Fibroblast of the aortic adventitia (primary cell): ENCODE data around the gene HOXA6. TPM values are rescaled to one million over a fixed set of nuclear protein-coding genes. Genes with fewer than 3 reads are reported as not detected.

Source experiments
- DNase-seq: peaks from one replicate; pipeline ENCODE4 v3.0.0-alpha.2; 2010; ENCODE audit warnings: low read depth
- H3K4me3 ChIP-seq: 2 replicates; pipeline ENCODE4 v1.5.1; 2011; ENCODE audit warnings: low read depth, mild to moderate bottlenecking, control low read depth, low read length, moderate library complexity
- CTCF ChIP-seq: IDR thresholded peaks from 2 replicates; pipeline ENCODE4 v1.5.1; 2011; ENCODE audit warnings: mild to moderate bottlenecking, low read length, control low read depth, inconsistent platforms; ENCODE audit not compliant: insufficient read depth
- total RNA-seq: library from RNA; depleted of rRNA; stranded (reverse); fragments of >200 nt; gene quantifications from 2 replicates; pipeline ENCODE4 v1.2.3, GENCODE V29; 2012; ENCODE audit warnings: low replicate concordance

The HOXA6 gene
- total RNA-seq, 1 donor = not detected

- no peak for DNase-seq
- no peak for TF ChIP-seq CTCF
- H3K4me3 ChIP-seq = no peak overlapping the region
Measured at GRCh38 chr7:27172315-27172774, 24.8 kb upstream of the HOXA6 start.

DNA sequence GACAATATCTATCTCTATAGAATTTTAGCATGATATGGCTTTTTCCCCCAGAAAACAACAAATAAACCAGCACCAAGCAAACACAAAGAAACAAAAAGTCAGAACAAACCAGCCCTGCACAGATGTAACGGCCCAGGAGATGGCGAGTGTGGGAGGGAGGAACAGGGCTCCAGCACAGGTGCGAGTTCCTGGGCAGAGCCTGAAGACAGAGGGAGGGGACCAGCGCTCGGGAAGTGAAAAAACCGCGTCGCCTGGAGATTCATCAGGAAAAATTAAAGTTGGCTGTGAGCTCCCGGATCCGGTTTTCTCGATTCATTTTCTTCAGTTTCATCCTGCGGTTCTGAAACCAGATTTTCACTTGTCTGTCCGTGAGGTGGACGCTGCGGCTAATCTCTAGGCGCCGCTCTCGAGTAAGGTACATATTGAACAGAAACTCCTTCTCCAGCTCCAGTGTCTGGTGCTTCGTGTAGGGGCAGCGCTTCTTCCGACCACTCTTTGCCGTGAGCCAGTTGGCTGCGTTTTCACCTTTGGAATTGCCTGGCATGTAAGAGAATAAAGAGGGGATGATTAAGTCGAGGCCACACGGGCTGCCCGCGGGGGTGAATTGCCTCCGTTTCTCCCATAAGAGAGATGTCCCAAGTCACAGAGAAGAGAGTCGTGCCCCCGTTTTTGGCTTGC is 24.2 kb upstream of the HOXA6 start:
- DNase-seq = no peak
- no peak for TF ChIP-seq CTCF
- no peak overlapping the region for H3K4me3 ChIP-seq

DNA sequence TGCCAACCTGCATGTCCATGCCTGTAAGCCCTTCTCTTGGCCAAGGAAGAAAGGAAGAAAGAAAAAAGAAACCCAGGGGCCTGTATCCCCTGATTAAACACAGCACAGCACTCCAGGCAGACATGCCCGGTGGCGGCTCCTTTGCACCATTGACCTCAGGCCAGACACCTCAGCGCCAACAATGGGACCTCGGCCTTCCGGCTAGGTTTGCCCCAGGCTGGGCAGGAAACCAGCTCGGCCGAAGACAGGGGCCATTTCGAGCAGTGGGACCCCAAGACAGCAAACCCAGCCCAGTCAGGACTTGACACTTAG is 23.7 kb upstream of the HOXA6 start:
- H3K4me3 ChIP-seq = no peak overlapping the region
- DNase-seq = no peak
- TF ChIP-seq CTCF = no peak

GRCh38 chr7:27170426-27171324 is 23.1 kb upstream of the HOXA6 start:
- no peak for DNase-seq
- no peak overlapping the region for H3K4me3 ChIP-seq
- no peak for TF ChIP-seq CTCF

DNA sequence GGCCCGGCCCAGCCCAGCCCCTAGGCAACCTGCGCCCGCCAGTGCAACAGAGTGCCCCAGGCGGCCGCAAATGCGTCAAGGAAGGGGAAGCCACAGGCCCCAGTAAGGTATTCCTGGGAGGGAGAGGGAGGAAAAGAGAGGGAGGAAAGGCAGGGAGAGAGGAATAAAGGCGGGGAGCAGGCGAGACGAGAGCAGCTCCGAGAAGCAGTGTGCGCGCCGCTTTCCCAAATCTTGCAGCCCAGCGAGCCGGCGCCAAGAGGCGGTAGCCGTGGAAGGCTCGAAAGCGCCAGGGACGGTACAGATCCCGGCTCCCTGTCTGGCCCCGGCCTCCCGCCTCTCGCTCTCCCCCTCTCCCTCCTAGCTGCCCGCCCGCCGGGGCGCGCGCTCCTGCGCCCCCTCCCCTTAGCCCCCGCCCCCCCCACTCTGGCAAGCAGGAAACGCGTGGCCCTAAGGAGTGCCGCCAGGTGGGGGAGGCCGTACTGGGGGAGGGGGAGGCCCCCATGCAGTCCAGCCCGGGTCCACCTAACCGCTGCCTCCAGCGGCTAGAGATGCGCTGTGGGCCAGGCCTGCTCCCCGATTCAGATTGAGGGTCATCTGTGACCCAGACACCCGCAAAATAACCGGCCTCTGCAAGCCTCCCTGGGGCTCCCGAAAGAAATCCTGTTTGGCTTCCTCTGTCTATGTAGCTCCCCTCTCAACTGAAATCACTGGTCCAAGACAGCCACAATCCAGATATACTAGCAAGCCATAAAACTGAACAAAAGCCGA is 22.3 kb upstream of the HOXA6 start:
- DNase-seq = no peak
- H3K4me3 ChIP-seq = no peak overlapping the region
- no peak for TF ChIP-seq CTCF

DNA sequence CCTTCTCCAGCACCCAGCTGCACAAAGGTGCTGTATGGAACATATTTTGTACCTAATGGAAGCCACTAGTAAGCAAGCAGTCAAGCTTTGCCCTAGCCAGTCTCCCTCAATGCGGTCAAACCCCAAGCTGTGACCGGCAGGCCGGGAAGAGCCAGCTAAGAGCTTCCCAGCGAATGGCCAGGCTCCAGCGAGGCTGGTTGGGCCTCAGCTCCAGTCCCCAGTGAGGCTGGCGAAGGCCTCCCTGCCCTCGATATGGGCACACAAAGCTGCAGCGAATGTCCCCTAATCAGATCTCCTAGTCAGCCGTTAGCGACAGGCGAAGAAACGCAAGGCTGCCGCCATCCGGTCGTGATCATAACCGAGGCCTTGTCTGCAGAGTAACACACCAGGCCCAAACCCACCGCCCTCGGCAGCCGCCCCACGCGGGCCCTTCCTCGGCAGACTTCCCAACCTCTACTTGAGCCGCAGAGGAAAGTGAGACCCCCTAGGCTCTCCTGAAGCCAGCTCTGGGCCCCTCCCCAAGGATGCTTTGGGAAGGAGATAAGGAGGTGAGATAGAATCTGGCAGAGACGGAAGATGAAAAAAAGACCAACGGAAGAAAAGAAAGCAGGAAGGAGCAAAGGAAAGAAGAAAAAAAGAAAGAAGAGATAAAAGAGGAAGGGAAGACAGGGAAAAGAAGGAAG is 20.8 kb upstream of the HOXA6 start:
- no peak overlapping the region for H3K4me3 ChIP-seq
- no peak for DNase-seq
- no peak for TF ChIP-seq CTCF
